H9 (cell line): ENCODE data around the gene SCUBE1. TPM values are rescaled to one million over a fixed set of nuclear protein-coding genes. Genes with fewer than 3 reads are reported as not detected.

Experiments
- DNase-seq: peaks from one replicate; pipeline ENCODE4 v3.0.0-alpha.2; 2017
- H2AFZ ChIP-seq: one replicate; pipeline ENCODE4 v1.6.1; 2013; ENCODE audit warnings: mild to moderate bottlenecking, low read length, control low read depth, moderate library complexity
- H2AK5ac ChIP-seq: 2 replicates; pipeline ENCODE4 v1.6.1; 2013; ENCODE audit warnings: low read length, control low read depth, mixed read lengths; ENCODE audit not compliant: insufficient read length
- H2BK120ac ChIP-seq: one replicate; pipeline ENCODE4 v1.6.1; 2013; ENCODE audit warnings: low read depth, mild to moderate bottlenecking, low read length, control low read depth, inconsistent platforms; ENCODE audit not compliant: poor library complexity, severe bottlenecking
- H2BK12ac ChIP-seq: 2 replicates; pipeline ENCODE4 v1.6.1; 2013; ENCODE audit warnings: low read length, control low read depth, mixed read lengths, low read depth; ENCODE audit not compliant: insufficient read length
- H2BK15ac ChIP-seq: 2 replicates; pipeline ENCODE4 v1.6.1; 2013; ENCODE audit warnings: low read depth, low read length, control low read depth
- H2BK20ac ChIP-seq: one replicate; pipeline ENCODE4 v1.6.1; 2013; ENCODE audit warnings: low read depth, mild to moderate bottlenecking, low read length, control low read depth, inconsistent platforms; ENCODE audit not compliant: poor library complexity, severe bottlenecking
- H2BK5ac ChIP-seq: 2 replicates; pipeline ENCODE4 v1.6.1; 2013; ENCODE audit warnings: low read length, control low read depth, mixed read lengths; ENCODE audit not compliant: insufficient read length
- H3K14ac ChIP-seq: 2 replicates; pipeline ENCODE4 v1.6.1; 2013; ENCODE audit warnings: low read length, control low read depth; ENCODE audit not compliant: insufficient read depth
- H3K18ac ChIP-seq: 2 replicates; pipeline ENCODE4 v1.6.1; 2013; ENCODE audit warnings: low read depth, mild to moderate bottlenecking, mixed read lengths, low read length, control low read depth; ENCODE audit not compliant: insufficient read length
- H3K23ac ChIP-seq: 2 replicates; pipeline ENCODE4 v1.6.1; 2013; ENCODE audit warnings: low read length, control low read depth, mixed read lengths, low read depth; ENCODE audit not compliant: insufficient read length
- H3K23me2 ChIP-seq: 2 replicates; pipeline ENCODE4 v1.6.1; 2013; ENCODE audit warnings: low read depth, mild to moderate bottlenecking, mixed read lengths, low read length, control low read depth; ENCODE audit not compliant: insufficient read length, poor library complexity, severe bottlenecking
- H3K27ac ChIP-seq: 2 replicates; pipeline ENCODE4 v1.5.1; 2013; ENCODE audit warnings: low read length, control low read depth, mixed read lengths, low read depth; ENCODE audit not compliant: insufficient read length
- H3K27me3 ChIP-seq: 2 replicates; pipeline ENCODE4 v1.6.1; 2013; ENCODE audit warnings: low read length, control low read depth, inconsistent platforms; ENCODE audit not compliant: insufficient read depth
- H3K4ac ChIP-seq: 2 replicates; pipeline ENCODE4 v1.6.1; 2013; ENCODE audit warnings: low read depth, mild to moderate bottlenecking, control low read depth, inconsistent platforms, low read length, moderate library complexity
- H3K4me1 ChIP-seq: 2 replicates; pipeline ENCODE4 v1.6.1; 2013; ENCODE audit warnings: low read length, control low read depth, inconsistent platforms; ENCODE audit not compliant: insufficient read depth
- H3K4me2 ChIP-seq: 2 replicates; pipeline ENCODE4 v1.6.1; 2013; ENCODE audit warnings: low read length, control low read depth, mixed read lengths; ENCODE audit not compliant: insufficient read length, insufficient read depth
- H3K56ac ChIP-seq: 2 replicates; pipeline ENCODE4 v1.6.1; 2013; ENCODE audit warnings: low read depth, mild to moderate bottlenecking, mixed read lengths, low read length, control low read depth; ENCODE audit not compliant: insufficient read length
- H3K79me1 ChIP-seq: 2 replicates; pipeline ENCODE4 v1.6.1; 2013; ENCODE audit warnings: low read depth, mild to moderate bottlenecking, moderate library complexity, low read length, control low read depth, inconsistent platforms; ENCODE audit not compliant: insufficient read depth, poor library complexity, severe bottlenecking
- H3K79me2 ChIP-seq: 2 replicates; pipeline ENCODE4 v1.6.1; 2013; ENCODE audit warnings: low read length, control low read depth, inconsistent platforms; ENCODE audit not compliant: insufficient read depth
- H3K9ac ChIP-seq: 2 replicates; pipeline ENCODE4 v1.6.1; 2013; ENCODE audit warnings: low read length, control low read depth, mixed read lengths; ENCODE audit not compliant: insufficient read length; ENCODE audit errors: extremely low read depth
- H3K9me3 ChIP-seq: one replicate; pipeline ENCODE4 v1.6.1; 2013; ENCODE audit warnings: low read depth, low read length, inconsistent platforms; ENCODE audit not compliant: control insufficient read depth
- H3T11ph ChIP-seq: one replicate; pipeline ENCODE4 v1.6.1; 2013; ENCODE audit warnings: mild to moderate bottlenecking, low read length, control low read depth, inconsistent platforms
- H4K20me1 ChIP-seq: one replicate; pipeline ENCODE4 v1.6.1; 2013; ENCODE audit not compliant: control insufficient read depth, insufficient read length, insufficient read depth
- H4K5ac ChIP-seq: 2 replicates; pipeline ENCODE4 v1.6.1; 2013; ENCODE audit warnings: low read depth, mild to moderate bottlenecking, mixed read lengths, low read length, control low read depth; ENCODE audit not compliant: insufficient read length
- H4K8ac ChIP-seq: replicated peaks from 2 replicates; pipeline ENCODE4 v1.6.1; 2013; ENCODE audit warnings: low read length, control low read depth, mixed read lengths, low read depth; ENCODE audit not compliant: insufficient read length
- H4K91ac ChIP-seq: 2 replicates; pipeline ENCODE4 v1.6.1; 2013; ENCODE audit warnings: low read depth, mild to moderate bottlenecking, moderate library complexity, mixed read lengths, low read length, control low read depth; ENCODE audit not compliant: insufficient read length
- H3K27ac Mint-ChIP-seq, 3 experiments: 2 replicates in 2 of 3; 3 replicates in 1 of 3; pipeline ENCODE4 v1.8.0; 2020 to 2021; ENCODE audit warnings: mixed read lengths in 3 of 3, mild to moderate bottlenecking in 1 of 3, moderate library complexity in 1 of 3
- H3K27me3 Mint-ChIP-seq: 2 replicates; pipeline ENCODE4 v1.8.0; 2021; ENCODE audit warnings: low read depth, mild to moderate bottlenecking, moderate library complexity, mixed read lengths
- H3K36me3 Mint-ChIP-seq, 3 experiments: 2 replicates in 2 of 3; 3 replicates in 1 of 3; pipeline ENCODE4 v1.8.0; 2020 to 2021; ENCODE audit warnings: low read depth in 3 of 3, mixed read lengths in 3 of 3; ENCODE audit not compliant: insufficient read depth in 1 of 3
- H3K4me1 Mint-ChIP-seq, 2 experiments: 2 replicates each; pipeline ENCODE4 v1.8.0; 2020; ENCODE audit warnings: mixed read lengths in 2 of 2
- H3K4me3 Mint-ChIP-seq, 2 experiments: 2 replicates in 1 of 2; 3 replicates in 1 of 2; pipeline ENCODE4 v1.8.0; 2020 to 2021; ENCODE audit warnings: mild to moderate bottlenecking in 2 of 2, mixed read lengths in 2 of 2, moderate library complexity in 1 of 2
- H3K9me3 Mint-ChIP-seq, 2 experiments: 2 replicates in 1 of 2; 3 replicates in 1 of 2; pipeline ENCODE4 v1.8.0; 2020; ENCODE audit warnings: mild to moderate bottlenecking in 2 of 2, mixed read lengths in 2 of 2, moderate library complexity in 1 of 2
- WGBS: extraction: QIAGEN DNeasy Blood & Tissue Kit; methylation state at CpG from one replicate; pipeline ENCODE4 v1.1.7; 2013; ENCODE audit warnings: missing lambda C conversion rate, low lambda C conversion rate, mixed read lengths; ENCODE audit not compliant: insufficient read length; ENCODE audit errors: extremely low coverage; 5-methylcytosine and 5-hydroxymethylcytosine counted together
- total RNA-seq: library from RNA; stranded (reverse); gene quantifications from 2 replicates; pipeline ENCODE4 v1.2.1, GENCODE V29; 2021
- TF ChIP-seq, protein P1 (sequence below): fragments of 200-600 bp; sonication (generic); conservative IDR thresholded peaks from 3 replicates; pipeline ENCODE4 v1.8.0; 2021; ENCODE audit warnings: antibody characterized with exemption, mild to moderate bottlenecking

The SCUBE1 gene
- total RNA-seq, 1 experiment from 2014 or later: 1.2 TPM

DNA sequence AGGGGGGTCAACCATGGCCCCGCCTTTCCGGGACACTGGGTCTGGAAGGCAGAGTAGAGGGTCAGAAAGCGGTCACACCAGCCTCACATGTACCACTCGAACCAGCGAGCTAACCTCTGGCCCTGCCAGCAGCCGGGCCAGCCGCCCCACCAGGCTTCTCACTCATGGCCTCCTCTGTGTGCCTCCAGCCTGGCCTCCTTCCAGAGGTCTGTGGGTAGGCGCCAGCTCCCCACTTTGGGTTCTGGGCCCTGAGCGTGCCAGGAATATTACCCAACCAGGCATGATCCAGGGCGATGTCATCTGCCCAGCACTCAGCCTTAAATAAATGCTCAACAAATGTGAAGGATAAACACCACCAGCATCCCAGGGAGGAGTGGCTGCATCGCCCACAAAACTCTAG is 5.8 kb downstream of the SCUBE1 start:
- Histone ChIP-seq H2BK5ac (no peak overlapping the region), H3K27me3 (peaks cover 12% of the 10 kb centered on the region; the same call in 1 of the 2 replicates), H3K18ac (no peak overlapping the region), H3K23me2 (no peaks in the 10 kb centered on the region), H4K8ac (no peak overlapping the region), H3K27ac (no peak overlapping the region), H3K4me1 (no peaks in the 10 kb centered on the region), H3K79me2 (no peaks in the 10 kb centered on the region), H3K9me3 (no peaks in the 10 kb centered on the region), H3T11ph (no peak overlapping the region), H2BK20ac (no peak overlapping the region), H3K56ac (no peak overlapping the region), H3K79me1 (no peaks in the 10 kb centered on the region), H3K14ac (no peak overlapping the region), H2BK12ac (no peak overlapping the region), H2AFZ (no peak overlapping the region), H3K23ac (no peak overlapping the region), H3K4me2 (no peak overlapping the region), H2AK5ac (no peak overlapping the region), H2BK120ac (no peak overlapping the region), H3K9ac (no peak overlapping the region), H4K91ac (no peak overlapping the region), H3K4ac (no peak overlapping the region), H4K20me1 (peaks cover 3% of the 10 kb centered on the region), H4K5ac (no peak overlapping the region), H2BK15ac (no peak overlapping the region)
- H3K27ac Mint-ChIP-seq: no peak overlapping the region; a peak in 1 of 7 replicates
- no peak overlapping the region for H3K4me3 Mint-ChIP-seq
- no peak for DNase-seq
- H3K4me1 Mint-ChIP-seq: peaks cover 2 to 22% of the 10 kb centered on the region in 2 experiments; a peak in 3 of 4 replicates
- TF ChIP-seq, protein P1, sequence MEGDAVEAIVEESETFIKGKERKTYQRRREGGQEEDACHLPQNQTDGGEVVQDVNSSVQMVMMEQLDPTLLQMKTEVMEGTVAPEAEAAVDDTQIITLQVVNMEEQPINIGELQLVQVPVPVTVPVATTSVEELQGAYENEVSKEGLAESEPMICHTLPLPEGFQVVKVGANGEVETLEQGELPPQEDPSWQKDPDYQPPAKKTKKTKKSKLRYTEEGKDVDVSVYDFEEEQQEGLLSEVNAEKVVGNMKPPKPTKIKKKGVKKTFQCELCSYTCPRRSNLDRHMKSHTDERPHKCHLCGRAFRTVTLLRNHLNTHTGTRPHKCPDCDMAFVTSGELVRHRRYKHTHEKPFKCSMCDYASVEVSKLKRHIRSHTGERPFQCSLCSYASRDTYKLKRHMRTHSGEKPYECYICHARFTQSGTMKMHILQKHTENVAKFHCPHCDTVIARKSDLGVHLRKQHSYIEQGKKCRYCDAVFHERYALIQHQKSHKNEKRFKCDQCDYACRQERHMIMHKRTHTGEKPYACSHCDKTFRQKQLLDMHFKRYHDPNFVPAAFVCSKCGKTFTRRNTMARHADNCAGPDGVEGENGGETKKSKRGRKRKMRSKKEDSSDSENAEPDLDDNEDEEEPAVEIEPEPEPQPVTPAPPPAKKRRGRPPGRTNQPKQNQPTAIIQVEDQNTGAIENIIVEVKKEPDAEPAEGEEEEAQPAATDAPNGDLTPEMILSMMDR: no peak
- peaks cover 0 to 2% (median 0%) of the 10 kb centered on the region in 3 experiments; a peak in 1 of 7 replicates for H3K36me3 Mint-ChIP-seq
- H3K27me3 Mint-ChIP-seq: peaks cover 31% of the 10 kb centered on the region
- peaks cover 0 to 4% of the 10 kb centered on the region in 2 experiments; a peak in 3 of 5 replicates for H3K9me3 Mint-ChIP-seq
- WGBS: no CpG with 5 or more reads among the region's 11 CpGs
